ENCODE results near the gene GNPDA1. TPM values are rescaled to one million over a fixed set of nuclear protein-coding genes. Genes with fewer than 3 reads are reported as not detected.

Gene GNPDA1
- total and polyA plus RNA-seq, 9 of the 15 experiments (the other 6 are each of a cell fraction or from before 2014, with no cell fraction given) = 14.1 to 145 (median 52.2) TPM

DNA sequence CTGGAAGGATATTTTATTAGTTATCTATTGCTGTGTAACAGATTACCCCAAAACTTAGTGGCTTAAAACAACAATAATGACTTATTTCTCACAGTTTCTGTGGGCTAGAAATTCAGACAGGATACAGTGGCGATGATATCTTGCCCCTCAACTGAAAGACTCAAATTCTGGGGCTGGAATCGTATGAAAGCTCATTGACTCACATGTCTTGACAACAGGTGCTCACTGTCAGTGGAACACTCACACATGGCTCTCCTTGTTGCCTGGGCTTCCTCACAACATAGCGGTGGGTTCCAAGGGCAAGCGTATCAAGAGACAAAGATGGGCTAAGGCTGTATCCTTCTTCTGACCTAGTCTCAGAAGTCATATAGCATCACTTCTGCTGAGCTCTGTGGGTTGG is 3.7 kb upstream of the GNPDA1 start (continued):
- TF ChIP-seq, protein P1, sequence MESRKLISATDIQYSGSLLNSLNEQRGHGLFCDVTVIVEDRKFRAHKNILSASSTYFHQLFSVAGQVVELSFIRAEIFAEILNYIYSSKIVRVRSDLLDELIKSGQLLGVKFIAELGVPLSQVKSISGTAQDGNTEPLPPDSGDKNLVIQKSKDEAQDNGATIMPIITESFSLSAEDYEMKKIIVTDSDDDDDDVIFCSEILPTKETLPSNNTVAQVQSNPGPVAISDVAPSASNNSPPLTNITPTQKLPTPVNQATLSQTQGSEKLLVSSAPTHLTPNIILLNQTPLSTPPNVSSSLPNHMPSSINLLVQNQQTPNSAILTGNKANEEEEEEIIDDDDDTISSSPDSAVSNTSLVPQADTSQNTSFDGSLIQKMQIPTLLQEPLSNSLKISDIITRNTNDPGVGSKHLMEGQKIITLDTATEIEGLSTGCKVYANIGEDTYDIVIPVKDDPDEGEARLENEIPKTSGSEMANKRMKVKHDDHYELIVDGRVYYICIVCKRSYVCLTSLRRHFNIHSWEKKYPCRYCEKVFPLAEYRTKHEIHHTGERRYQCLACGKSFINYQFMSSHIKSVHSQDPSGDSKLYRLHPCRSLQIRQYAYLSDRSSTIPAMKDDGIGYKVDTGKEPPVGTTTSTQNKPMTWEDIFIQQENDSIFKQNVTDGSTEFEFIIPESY (CRISPR knock-in tag; IDR thresholded peaks at IDR 0.05) = no peak
- TF ChIP-seq TAF9B (IDR thresholded peaks at IDR 0.05; ENCODE audit: partially characterized antibody) (no peak), NR4A1 (CRISPR knock-in tag; IDR thresholded peaks at IDR 0.05) (no peak), NR4A1 (tag; IDR thresholded peaks at IDR 0.05) (no peak), ETV6 (IDR thresholded peaks at IDR 0.05; ENCODE audit: borderline replicate concordance in 1 of 2, low read depth in 2 of 2, low read length in 1 of 2) (no peak), ETV6 (CRISPR knock-in tag; IDR thresholded peaks at IDR 0.05; ENCODE audit: borderline replicate concordance) (no peak)
- TF ChIP-seq, protein P2, sequence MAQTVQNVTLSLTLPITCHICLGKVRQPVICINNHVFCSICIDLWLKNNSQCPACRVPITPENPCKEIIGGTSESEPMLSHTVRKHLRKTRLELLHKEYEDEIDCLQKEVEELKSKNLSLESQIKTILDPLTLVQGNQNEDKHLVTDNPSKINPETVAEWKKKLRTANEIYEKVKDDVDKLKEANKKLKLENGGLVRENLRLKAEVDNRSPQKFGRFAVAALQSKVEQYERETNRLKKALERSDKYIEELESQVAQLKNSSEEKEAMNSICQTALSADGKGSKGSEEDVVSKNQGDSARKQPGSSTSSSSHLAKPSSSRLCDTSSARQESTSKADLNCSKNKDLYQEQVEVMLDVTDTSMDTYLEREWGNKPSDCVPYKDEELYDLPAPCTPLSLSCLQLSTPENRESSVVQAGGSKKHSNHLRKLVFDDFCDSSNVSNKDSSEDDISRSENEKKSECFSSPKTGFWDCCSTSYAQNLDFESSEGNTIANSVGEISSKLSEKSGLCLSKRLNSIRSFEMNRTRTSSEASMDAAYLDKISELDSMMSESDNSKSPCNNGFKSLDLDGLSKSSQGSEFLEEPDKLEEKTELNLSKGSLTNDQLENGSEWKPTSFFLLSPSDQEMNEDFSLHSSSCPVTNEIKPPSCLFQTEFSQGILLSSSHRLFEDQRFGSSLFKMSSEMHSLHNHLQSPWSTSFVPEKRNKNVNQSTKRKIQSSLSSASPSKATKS (CRISPR knock-in tag; IDR thresholded peaks at IDR 0.05) = no peak
